A673 (cell line): ENCODE results near the gene KIFC3. TPM values are rescaled to one million over a fixed set of nuclear protein-coding genes. Genes with fewer than 3 reads are reported as not detected.

ENCODE experiments used
- BruUV-seq: library from RNA; stranded (reverse); fragments of 400-500 nt; replicated peaks from 2 replicates; lab custom pipeline; 2021; lab: Mats Ljungman, UMichigan
- CTCF ChIA-PET: fragments of 300-600 bp; sonication (Branson Sonifier 250); formaldehyde crosslinking; loops from one replicate; lab custom pipeline; 2022; ENCODE audit warnings: antibody characterized with exemption; lab: Charles Lee
- POLR2A ChIA-PET: fragments of 300-600 bp; sonication (Branson Sonifier 250); formaldehyde crosslinking; loops from one replicate; lab custom pipeline; 2022; ENCODE audit warnings: antibody characterized with exemption; ENCODE audit not compliant: low non-redundant PET; lab: Charles Lee
- DNase-seq: peaks from one replicate; pipeline ENCODE4 v3.0.0-alpha.2; 2015; ENCODE audit warnings: low spot score
- H3K27ac ChIP-seq: fragments of 200-600 bp; sonication (generic); 2 replicates; pipeline ENCODE4 v1.5.1; 2016; ENCODE audit warnings: mixed run types, low read depth, mild to moderate bottlenecking, mixed read lengths, antibody characterized with exemption, low read length; ENCODE audit not compliant: poor library complexity, severe bottlenecking
- H3K27me3 ChIP-seq: fragments of 200-600 bp; sonication (generic); replicated peaks from 2 replicates; pipeline ENCODE4 v1.6.1; 2017; ENCODE audit warnings: mixed run types, low read depth, mild to moderate bottlenecking, mixed read lengths, antibody characterized with exemption, low read length; ENCODE audit not compliant: insufficient read depth, poor library complexity
- H3K36me3 ChIP-seq: fragments of 200-600 bp; sonication (generic); 2 replicates; pipeline ENCODE4 v1.6.1; 2016; ENCODE audit warnings: mixed run types, mild to moderate bottlenecking, mixed read lengths, antibody characterized with exemption, low read length; ENCODE audit not compliant: insufficient read depth, poor library complexity, severe bottlenecking
- H3K4me1 ChIP-seq: fragments of 200-600 bp; sonication (generic); 2 replicates; pipeline ENCODE4 v1.6.1; 2017; ENCODE audit warnings: mixed run types, mild to moderate bottlenecking, mixed read lengths, antibody characterized with exemption, low read length; ENCODE audit not compliant: insufficient read depth, poor library complexity, severe bottlenecking
- H3K4me3 ChIP-seq: fragments of 200-600 bp; sonication (generic); 2 replicates; pipeline ENCODE4 v1.5.1; 2016; ENCODE audit warnings: low read depth, mixed run types, mild to moderate bottlenecking, mixed read lengths, low read length; ENCODE audit not compliant: poor library complexity, severe bottlenecking
- H3K9me3 ChIP-seq: fragments of 200-600 bp; sonication (generic); 2 replicates; pipeline ENCODE4 v1.6.1; 2016; ENCODE audit warnings: mixed run types, low read depth, mild to moderate bottlenecking, mixed read lengths, antibody characterized with exemption, low read length; ENCODE audit not compliant: poor library complexity, severe bottlenecking
- CTCF ChIP-seq: fragments of 300-800, 200-600 bp; sonication (generic); conservative IDR thresholded peaks from 2 replicates; pipeline ENCODE4 v1.5.1; 2017; ENCODE audit warnings: low read depth, mild to moderate bottlenecking, antibody characterized with exemption, low read length, moderate library complexity, mixed read lengths
- EZH2 ChIP-seq: fragments of 200-600 bp; sonication (generic); IDR thresholded peaks from 2 replicates; pipeline ENCODE4 v1.6.1; 2017; ENCODE audit warnings: borderline replicate concordance, low read depth, mild to moderate bottlenecking, mixed read lengths, antibody characterized with exemption, low read length; ENCODE audit not compliant: poor library complexity, severe bottlenecking
- intact Hi-C: fragments of 100-400 bp; cut with micrococcal nuclease; formaldehyde crosslinking; loops from one replicate; pipeline ENCODE4 v1.10.0; 2022; ENCODE audit not compliant: unreplicated experiment
- total RNA-seq: library from RNA; stranded (reverse); gene quantifications from 2 replicates; pipeline ENCODE4 v1.2.3, GENCODE V29; 2021

KIFC3 gene
- total RNA-seq, 1 experiment from 2014 or later, result 198 TPM

DNA sequence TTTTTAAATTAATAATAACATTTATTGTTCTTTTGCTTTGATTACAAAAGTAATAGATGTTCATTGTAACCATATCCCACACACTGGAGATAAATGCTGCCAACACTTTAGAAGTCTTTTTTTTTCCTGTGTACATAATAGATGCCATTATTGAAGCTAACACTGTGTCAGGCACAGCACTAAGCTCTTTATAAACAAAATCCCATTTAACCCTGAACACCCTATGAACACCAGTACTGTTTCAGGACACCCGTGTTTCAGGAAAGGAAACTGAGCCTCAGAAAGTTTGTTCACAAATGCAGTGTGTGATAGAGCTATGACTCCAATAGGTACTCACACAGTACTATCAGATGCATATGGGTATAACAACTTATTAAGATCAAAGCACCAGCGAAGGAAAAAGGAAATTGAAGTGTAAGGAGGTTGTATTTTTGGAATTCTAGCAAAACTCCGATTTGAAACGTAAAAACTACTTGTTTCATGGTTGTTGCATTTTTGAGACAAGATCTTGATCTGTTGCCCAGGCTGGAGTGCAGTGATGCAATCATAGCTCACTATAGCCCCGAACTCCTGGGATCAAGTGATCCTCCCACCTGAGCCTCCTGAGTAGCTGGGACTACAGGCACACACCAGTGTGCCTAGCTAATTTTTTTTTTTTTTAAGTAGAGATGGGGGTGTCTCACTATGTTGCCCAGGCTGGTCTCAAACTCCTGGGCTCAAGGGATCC is 2.0 kb upstream of the KIFC3 start:
- H3K27me3 ChIP-seq, result no peaks in the 10 kb centered on the region
- DNase-seq, result no peak
- H3K4me3 ChIP-seq, result no peak overlapping the region
- TF ChIP-seq EZH2, result no peak
- no peak for TF ChIP-seq CTCF
- intact Hi-C loops, result no loop called here
- ChIA-PET POLR2A (interaction anchor here (0.5 to 1.1 kb wide), 3 partner anchors 16 to 32 kb away, joined by 3 read pairs; no protein-coding TSS in a partner anchor), CTCF (interaction anchor here (0.8 kb wide), 1 partner anchor 59 kb away, joined by 5 read pairs; no protein-coding TSS in a partner anchor)
- no peaks in the 10 kb centered on the region for H3K9me3 ChIP-seq
- H3K4me1 ChIP-seq, result peaks cover 77% of the 10 kb centered on the region
- peak overlapping the region; percentile 94 for H3K27ac ChIP-seq
- no peaks in the 10 kb centered on the region for H3K36me3 ChIP-seq
- no TSS peak for BruUV-seq

- no peaks in the 10 kb centered on the region for H3K27me3 ChIP-seq
- no peaks in the 10 kb centered on the region for H3K36me3 ChIP-seq
- DNase-seq, result peak; percentile 57
- POLR2A ChIA-PET, result interaction anchor here (0.6 to 1.1 kb wide), 2 partner anchors 16 to 28 kb away, joined by 3 read pairs; no protein-coding TSS in a partner anchor
- H3K9me3 ChIP-seq, result no peaks in the 10 kb centered on the region
- CTCF ChIA-PET, result no interaction called here
- H3K27ac ChIP-seq, result peak overlapping the region; percentile 94
- intact Hi-C loops, result no loop called here
- TF ChIP-seq EZH2 (no peak), CTCF (no peak)
- BruUV-seq, result no TSS peak
- H3K4me1 ChIP-seq, result peaks cover 77% of the 10 kb centered on the region
- peak overlapping the region; percentile 68 for H3K4me3 ChIP-seq
Observed at GRCh38 chr16:57803134-57803990, 1.1 kb upstream of the KIFC3 start.

DNA sequence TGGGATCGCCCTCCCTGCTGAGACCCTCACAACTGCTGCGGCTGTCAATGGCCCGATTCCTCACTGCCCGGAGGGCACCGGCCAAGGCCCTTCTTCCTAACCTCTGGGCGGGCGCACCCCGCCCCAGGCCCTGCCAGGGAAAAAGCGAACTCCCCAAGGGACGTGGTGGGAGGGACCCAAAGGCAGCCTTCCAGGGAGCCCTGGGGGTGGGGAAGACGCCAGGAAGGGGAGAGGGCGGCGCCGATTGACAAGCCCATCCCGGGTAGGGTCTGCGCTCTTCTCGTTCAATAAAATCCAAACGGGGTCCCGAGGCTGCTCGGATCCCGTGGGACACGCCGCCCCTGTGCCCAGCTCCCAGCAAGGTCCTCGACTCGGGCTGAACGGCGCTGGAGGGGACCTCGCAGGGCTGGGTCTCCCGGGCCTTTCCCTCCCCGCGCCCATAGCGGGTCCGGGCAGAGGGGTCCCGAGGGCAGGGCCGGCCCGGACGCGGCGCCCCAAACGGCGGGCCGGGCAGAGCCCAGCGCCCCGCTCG is 416 bp downstream of the KIFC3 start:
- intact Hi-C loops, result no loop called here
- Histone ChIP-seq H3K4me3 (peak overlapping the region; percentile 68), H3K9me3 (no peaks in the 10 kb centered on the region), H3K36me3 (peaks cover 13% of the 10 kb centered on the region), H3K4me1 (peaks cover 70% of the 10 kb centered on the region), H3K27me3 (no peaks in the 10 kb centered on the region), H3K27ac (peak overlapping the region; percentile 94)
- peak; percentile 80 for DNase-seq
- no TSS peak for BruUV-seq
- ChIA-PET POLR2A (no interaction called here), CTCF (no interaction called here)
- TF ChIP-seq CTCF, result no peak
- TF ChIP-seq EZH2, result no peak
